HCT116 (cell line): ENCODE data around the gene DIDO1. TPM values are rescaled to one million over a fixed set of nuclear protein-coding genes. Genes with fewer than 3 reads are reported as not detected.

ENCODE experiments used
- ATAC-seq: fragments of 200-7000 bp; cut with Tn5 transposase; 2 replicates; pipeline ENCODE4 v1.9.1; 2020; ENCODE audit warnings: mild to moderate bottlenecking, moderate library complexity
- BruUV-seq: library from RNA; stranded (reverse); fragments of 400-500 nt; replicated peaks from 2 replicates; lab custom pipeline; 2021; lab: Mats Ljungman, UMichigan
- CTCF ChIA-PET: fragments of 300-600 bp; sonication (Branson Sonifier 250); formaldehyde crosslinking; loops from one replicate; lab custom pipeline; 2021; ENCODE audit warnings: antibody characterized with exemption; lab: Charles Lee
- POLR2A ChIA-PET: fragments of 300-600, 350-600 bp; sonication (Branson Sonifier 250); formaldehyde crosslinking; loops from one replicate; lab custom pipeline; 2021; ENCODE audit warnings: antibody characterized with exemption; lab: Charles Lee
- RAD21 ChIA-PET, 2 experiments: fragments of 300-600 bp; sonication (Branson Sonifier 250); formaldehyde crosslinking; loops; one replicate each; lab custom pipeline; 2023; ENCODE audit warnings: low total read pairs in 2 of 2; ENCODE audit not compliant: uncharacterized antibody in 2 of 2, unreplicated experiment in 2 of 2, low non-redundant PET in 1 of 2; lab: Charles Lee
- DNase-seq: peaks from one replicate; pipeline ENCODE4 v3.0.0-alpha.2; 2010; ENCODE audit warnings: low read depth, low spot score
- H2AFZ ChIP-seq: fragments of 200-600 bp; shearing (Covaris generic), sonication (generic); 2 replicates; pipeline ENCODE4 v1.6.1; 2017; ENCODE audit warnings: low read depth, mixed run types, mixed read lengths, antibody characterized with exemption, low read length; ENCODE audit not compliant: poor library complexity, severe bottlenecking
- H3K27ac ChIP-seq: 2 replicates; pipeline ENCODE4 v1.5.1; 2012; ENCODE audit warnings: low read depth, low read length
- H3K27me3 ChIP-seq: fragments of 200-600 bp; sonication (generic); 2 replicates; pipeline ENCODE4 v1.6.1; 2016; ENCODE audit warnings: mixed run types, low read length, mixed read lengths; ENCODE audit not compliant: insufficient read depth
- H3K36me3 ChIP-seq, 2 experiments: fragments of 200-500 bp in 1 of 2; fragments of 200-600 bp in 1 of 2; sonication (Bioruptor generic) in 1 of 2; sonication (generic) in 1 of 2; 2 replicates each; pipeline versions ENCODE4 v1.5.1 to v1.6.1; 2014 to 2016; ENCODE audit warnings: low read length in 2 of 2, inconsistent platforms in 1 of 2, mixed read lengths in 1 of 2, mixed run types in 1 of 2; ENCODE audit not compliant: insufficient read depth in 2 of 2, control insufficient read depth in 1 of 2
- H3K4me1 ChIP-seq, 2 experiments: fragments of 200-600 bp in 1 of 2; sonication (generic) in 1 of 2; 2 replicates each; pipeline versions ENCODE4 v1.5.1 to v1.6.1; 2012 to 2017; ENCODE audit warnings: low read length in 2 of 2, inconsistent platforms in 1 of 2, mild to moderate bottlenecking in 1 of 2, mixed read lengths in 1 of 2, mixed run types in 1 of 2, moderate library complexity in 1 of 2; ENCODE audit not compliant: insufficient read depth in 2 of 2, control insufficient read depth in 1 of 2
- H3K4me2 ChIP-seq: fragments of 200-600 bp; sonication (generic); 2 replicates; pipeline ENCODE4 v1.6.1; 2017; ENCODE audit warnings: mixed run types, low read length, mixed read lengths
- H3K4me3 ChIP-seq, 2 experiments: fragments of 200-600 bp in 1 of 2; sonication (generic) in 1 of 2; replicated peaks in 1 of 2; 2 replicates each; pipeline ENCODE4 v1.5.1; 2011 to 2016; ENCODE audit warnings: low read length in 2 of 2, control low read depth in 1 of 2, low read depth in 1 of 2, mild to moderate bottlenecking in 1 of 2, mixed read lengths in 1 of 2, mixed run types in 1 of 2
- H3K79me2 ChIP-seq: fragments of 200-600 bp; sonication (generic); 2 replicates; pipeline ENCODE4 v1.6.1; 2017; ENCODE audit warnings: mild to moderate bottlenecking, mixed run types, low read length, moderate library complexity, mixed read lengths; ENCODE audit not compliant: insufficient read depth
- H3K9ac ChIP-seq: fragments of 200-600 bp; sonication (generic); 2 replicates; pipeline ENCODE4 v1.6.1; 2016; ENCODE audit warnings: low read length, mixed read lengths
- H3K9me2 ChIP-seq: fragments of 200-600 bp; sonication (generic), shearing (Covaris generic); 2 replicates; pipeline ENCODE4 v1.6.1; 2017; ENCODE audit warnings: mixed run types, mild to moderate bottlenecking, moderate library complexity; ENCODE audit not compliant: insufficient read depth
- H3K9me3 ChIP-seq, 2 experiments: fragments of 200-500 bp in 1 of 2; fragments of 200-600 bp in 1 of 2; sonication (Bioruptor generic) in 1 of 2; sonication (generic) in 1 of 2; 2 replicates each; pipeline ENCODE4 v1.6.1; 2014 to 2017; ENCODE audit warnings: low read length in 2 of 2, mixed read lengths in 2 of 2, inconsistent platforms in 1 of 2, low read depth in 1 of 2, mild to moderate bottlenecking in 1 of 2, mixed run types in 1 of 2, moderate library complexity in 1 of 2; ENCODE audit not compliant: control insufficient read depth in 1 of 2, insufficient read depth in 1 of 2
- H4K20me1 ChIP-seq: fragments of 200-600 bp; sonication (generic), shearing (Covaris generic); 2 replicates; pipeline ENCODE4 v1.6.1; 2017; ENCODE audit warnings: mixed run types, mild to moderate bottlenecking, moderate library complexity; ENCODE audit not compliant: insufficient read depth
- CBX3 ChIP-seq: IDR thresholded peaks from 2 replicates; pipeline ENCODE4 v1.6.1; 2012; ENCODE audit warnings: low read depth
- CEBPB ChIP-seq: IDR thresholded peaks from 2 replicates; pipeline ENCODE4 v1.6.1; 2012; ENCODE audit warnings: low read depth
- EGR1 ChIP-seq: IDR thresholded peaks from 2 replicates; pipeline ENCODE4 v1.6.1; 2012; ENCODE audit warnings: low read depth
- ELF1 ChIP-seq: IDR thresholded peaks from 2 replicates; pipeline ENCODE4 v1.6.1; 2012; ENCODE audit warnings: low read depth, borderline replicate concordance
- EZH2 ChIP-seq: fragments of 200-600 bp; sonication (generic); IDR thresholded peaks from 2 replicates; pipeline ENCODE4 v1.6.1; 2017; ENCODE audit warnings: antibody characterized with exemption, mixed run types
- FOSL1 ChIP-seq: IDR thresholded peaks from 2 replicates; pipeline ENCODE4 v1.6.1; 2012; ENCODE audit warnings: low read depth
- JUND ChIP-seq: IDR thresholded peaks from 2 replicates; pipeline ENCODE4 v1.6.1; 2012
- POLR2A ChIP-seq: IDR thresholded peaks from 2 replicates; pipeline ENCODE4 v1.7.0; 2011; ENCODE audit warnings: borderline replicate concordance; ENCODE audit not compliant: insufficient read depth, insufficient read length; ENCODE audit errors: extremely low read depth
- POLR2AphosphoS5 ChIP-seq: IDR thresholded peaks from 2 replicates; pipeline ENCODE4 v1.6.1; 2011; ENCODE audit warnings: mild to moderate bottlenecking, low read depth, low read length, moderate library complexity
- SIN3A ChIP-seq: IDR thresholded peaks from 2 replicates; pipeline ENCODE4 v1.6.1; 2012; ENCODE audit warnings: low read depth
- SP1 ChIP-seq: IDR thresholded peaks from 2 replicates; pipeline ENCODE4 v1.6.1; 2012; ENCODE audit warnings: low read depth
- TCF7L2 ChIP-seq: IDR thresholded peaks from 2 replicates; pipeline ENCODE4 v1.7.0; 2011; ENCODE audit warnings: borderline replicate concordance, inconsistent platforms; ENCODE audit not compliant: insufficient read depth, insufficient read length; ENCODE audit errors: extremely low read depth
- YY1 ChIP-seq: IDR thresholded peaks from 2 replicates; pipeline ENCODE4 v1.6.1; 2011; ENCODE audit warnings: low read length, low read depth, moderate library complexity, mild to moderate bottlenecking; ENCODE audit not compliant: insufficient replicate concordance; ENCODE audit errors: extremely low read depth
- ZFX ChIP-seq: fragments of 450-650 bp; IDR thresholded peaks from 2 replicates; pipeline ENCODE4 v1.6.1; 2017
- intact Hi-C: fragments of 100-400 bp; cut with micrococcal nuclease; formaldehyde crosslinking; loops from 2 replicates; pipeline ENCODE4 v1.10.0; 2022
- total RNA-seq: library from RNA; stranded (reverse); gene quantifications from one replicate; pipeline ENCODE4 v1.2.1, GENCODE V29; 2021; ENCODE audit not compliant: unreplicated experiment
- TF ChIP-seq, protein P1 (sequence below): IDR thresholded peaks from 2 replicates; pipeline ENCODE4 v1.6.1; 2012
- TF ChIP-seq, protein P2 (sequence below), 3 experiments: fragments of 200-600 bp in 1 of 3; sonication (generic) in 1 of 3; IDR thresholded peaks in 2 of 3; conservative IDR thresholded peaks in 1 of 3; 2 replicates each; pipeline ENCODE4 v1.5.1; 2012 to 2017; ENCODE audit warnings: low read depth in 2 of 3, low read length in 2 of 3, antibody characterized with exemption in 1 of 3, borderline replicate concordance in 1 of 3, control low read depth in 1 of 3, mild to moderate bottlenecking in 1 of 3, mixed read lengths in 1 of 3, mixed run types in 1 of 3, moderate library complexity in 1 of 3; ENCODE audit not compliant: insufficient read depth in 1 of 3

Gene DIDO1
- total RNA-seq, 1 experiment from 2014 or later = 41.4 TPM

DNA sequence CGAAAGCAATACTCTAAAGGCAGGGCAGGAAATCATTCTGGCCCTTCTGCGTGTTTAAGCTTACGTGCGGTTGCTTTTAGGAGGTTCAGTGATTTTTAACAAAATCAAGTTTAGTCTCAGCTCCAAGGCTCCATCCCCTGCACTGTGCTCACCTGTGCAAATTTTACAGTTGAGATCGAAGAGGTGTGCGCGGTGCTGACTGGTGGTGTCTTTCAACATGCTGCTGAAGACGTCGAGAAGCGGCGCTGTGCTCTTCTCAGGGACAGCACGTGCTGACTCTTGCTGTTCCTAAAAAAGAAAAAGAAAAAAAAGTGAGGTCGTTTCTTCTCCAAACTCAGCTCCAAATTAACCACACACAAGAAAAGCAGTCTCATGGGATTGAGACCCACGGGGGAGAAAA, 32.0 kb downstream of the DIDO1 start:
- H3K4me1 ChIP-seq = no peaks in the 10 kb centered on the region
- DNase-seq (no peak), ATAC-seq (no peak)
- H4K20me1 ChIP-seq = no peaks in the 10 kb centered on the region
- intact Hi-C loops = no loop called here
- no peak overlapping the region for H2AFZ ChIP-seq
- ChIA-PET POLR2A (no interaction called here), RAD21 (no interaction called here), CTCF (interaction anchor here (1.2 to 1.4 kb wide), 2 partner anchors 13 to 19 kb away, joined by 3 read pairs; no protein-coding TSS in a partner anchor)
- no TSS peak for BruUV-seq
- no peaks in the 10 kb centered on the region for H3K27me3 ChIP-seq
- no peak overlapping the region for H3K27ac ChIP-seq
- no peak overlapping the region for H3K4me3 ChIP-seq
- no peaks in the 10 kb centered on the region for H3K9me3 ChIP-seq
- no peak overlapping the region for H3K4me2 ChIP-seq
- H3K9me2 ChIP-seq = no peaks in the 10 kb centered on the region
- no peaks in the 10 kb centered on the region for H3K79me2 ChIP-seq
- no peak overlapping the region for H3K9ac ChIP-seq
- peaks cover 54 to 56% of the 10 kb centered on the region in 2 experiments for H3K36me3 ChIP-seq
- TF ChIP-seq, protein P1, sequence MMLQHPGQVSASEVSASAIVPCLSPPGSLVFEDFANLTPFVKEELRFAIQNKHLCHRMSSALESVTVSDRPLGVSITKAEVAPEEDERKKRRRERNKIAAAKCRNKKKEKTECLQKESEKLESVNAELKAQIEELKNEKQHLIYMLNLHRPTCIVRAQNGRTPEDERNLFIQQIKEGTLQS = no peak
- TF ChIP-seq ZFX = no peak
- no peak for TF ChIP-seq SP1
- no peak for TF ChIP-seq YY1
- TF ChIP-seq TCF7L2 = no peak
- no peak for TF ChIP-seq EGR1
- TF ChIP-seq ELF1 = no peak
- TF ChIP-seq, protein P2, sequence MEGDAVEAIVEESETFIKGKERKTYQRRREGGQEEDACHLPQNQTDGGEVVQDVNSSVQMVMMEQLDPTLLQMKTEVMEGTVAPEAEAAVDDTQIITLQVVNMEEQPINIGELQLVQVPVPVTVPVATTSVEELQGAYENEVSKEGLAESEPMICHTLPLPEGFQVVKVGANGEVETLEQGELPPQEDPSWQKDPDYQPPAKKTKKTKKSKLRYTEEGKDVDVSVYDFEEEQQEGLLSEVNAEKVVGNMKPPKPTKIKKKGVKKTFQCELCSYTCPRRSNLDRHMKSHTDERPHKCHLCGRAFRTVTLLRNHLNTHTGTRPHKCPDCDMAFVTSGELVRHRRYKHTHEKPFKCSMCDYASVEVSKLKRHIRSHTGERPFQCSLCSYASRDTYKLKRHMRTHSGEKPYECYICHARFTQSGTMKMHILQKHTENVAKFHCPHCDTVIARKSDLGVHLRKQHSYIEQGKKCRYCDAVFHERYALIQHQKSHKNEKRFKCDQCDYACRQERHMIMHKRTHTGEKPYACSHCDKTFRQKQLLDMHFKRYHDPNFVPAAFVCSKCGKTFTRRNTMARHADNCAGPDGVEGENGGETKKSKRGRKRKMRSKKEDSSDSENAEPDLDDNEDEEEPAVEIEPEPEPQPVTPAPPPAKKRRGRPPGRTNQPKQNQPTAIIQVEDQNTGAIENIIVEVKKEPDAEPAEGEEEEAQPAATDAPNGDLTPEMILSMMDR (IDR thresholded peaks at IDR 0.05 in 2 of 3, conservative IDR thresholded peaks at IDR 0.05 in 1 of 3; ENCODE audit: borderline replicate concordance in 1 of 3, insufficient read depth in 1 of 3, low read depth in 2 of 3, low read length in 2 of 3) = no peak
- TF ChIP-seq CEBPB = no peak
- no peak for TF ChIP-seq CBX3
- no peak for TF ChIP-seq POLR2A
- no peak for TF ChIP-seq EZH2
- no peak for TF ChIP-seq JUND
- no peak for TF ChIP-seq FOSL1
- TF ChIP-seq SIN3A = no peak
- no peak for TF ChIP-seq POLR2AphosphoS5
